RPMI8226 (cell line): ENCODE data around the gene CDK18.
"Not testable (repeated sequence)": the region's sequence is repeated elsewhere in the genome, so short reads cannot be mapped to it uniquely, and the experiment has no call there.

Experiments
- DNase-seq: peaks from one replicate; pipeline ENCODE4 v3.0.0-alpha.2; 2015

CDK18 gene

GRCh38 chr1:205481629-205482151, 22.8 kb upstream of the CDK18 start:
- peak; percentile 56 for DNase-seq

GRCh38 chr1:205482587-205482986, 21.9 kb upstream of the CDK18 start:
- DNase-seq, result not testable (repeated sequence)

- DNase-seq, result no peak
Observed at GRCh38 chr1:205483372-205483771, 21.1 kb upstream of the CDK18 start.

- DNase-seq, result peak; percentile 87
Observed at GRCh38 chr1:205484985-205485967, 19.2 kb upstream of the CDK18 start.

GRCh38 chr1:205486258-205486657, 18.2 kb upstream of the CDK18 start:
- DNase-seq, result no peak

GRCh38 chr1:205488074-205488723, 16.3 kb upstream of the CDK18 start:
- DNase-seq, result peak; percentile 74

- DNase-seq, result no peak
Observed at GRCh38 chr1:205491794-205492193, 12.7 kb upstream of the CDK18 start.

- no peak for DNase-seq
Observed at GRCh38 chr1:205492201-205492667, 12.2 kb upstream of the CDK18 start.

- no peak for DNase-seq
Observed at GRCh38 chr1:205492774-205493173, 11.7 kb upstream of the CDK18 start.

- DNase-seq, result peak; percentile 85
Observed at GRCh38 chr1:205493241-205494085, 11.0 kb upstream of the CDK18 start.

GRCh38 chr1:205494115-205494514, 10.4 kb upstream of the CDK18 start:
- DNase-seq, result no peak

- no peak for DNase-seq
Observed at GRCh38 chr1:205495237-205495823, 9.1 kb upstream of the CDK18 start.

- DNase-seq, result no peak
Observed at GRCh38 chr1:205496661-205497060, 7.8 kb upstream of the CDK18 start.

- no peak for DNase-seq
Observed at GRCh38 chr1:205497351-205497750, 7.1 kb upstream of the CDK18 start.

- DNase-seq, result no peak
Observed at GRCh38 chr1:205499789-205500188, 4.7 kb upstream of the CDK18 start.

GRCh38 chr1:205500240-205501233, 3.9 kb upstream of the CDK18 start:
- no peak for DNase-seq

GRCh38 chr1:205502111-205502810, 2.2 kb upstream of the CDK18 start:
- DNase-seq, result no peak

- DNase-seq, result no peak
Observed at GRCh38 chr1:205502992-205503391, 1.5 kb upstream of the CDK18 start.

- DNase-seq, result peak; percentile 35
Observed at GRCh38 chr1:205505076-205505729, 734 bp downstream of the CDK18 start.

- DNase-seq, result no peak
Observed at GRCh38 chr1:205505791-205506190, 1.3 kb downstream of the CDK18 start.
